ENCODE measurements around the gene CACNG5.

The CACNG5 gene

GRCh38 chr17:66834919-66835454, at the start of gene CACNG5:
TSS of gene CACNG5 (plus strand) at chr17:66835117. CDS start at chr17:66877333, 42,216 bp downstream.
- in situ Hi-C loops (cut with HindIII; ENCODE audit: low sequenced_read_pairs), result no loop called here

GRCh38 chr17:66786107-66786506, 48.8 kb upstream of the CACNG5 start:
- in situ Hi-C loops (cut with HindIII; ENCODE audit: low sequenced_read_pairs), result no loop called here

- in situ Hi-C loops (cut with HindIII; ENCODE audit: low sequenced_read_pairs), result no loop called here
These were observed 47.0 kb upstream of the CACNG5 start for GRCh38 chr17:66787914-66788313.

GRCh38 chr17:66789093-66789492, 45.8 kb upstream of the CACNG5 start:
- in situ Hi-C loops (cut with HindIII; ENCODE audit: low sequenced_read_pairs), result no loop called here

GRCh38 chr17:66789961-66790437, 44.9 kb upstream of the CACNG5 start:
- in situ Hi-C loops (cut with HindIII; ENCODE audit: low sequenced_read_pairs), result no loop called here

GRCh38 chr17:66790501-66791061, 44.3 kb upstream of the CACNG5 start:
- in situ Hi-C loops (cut with HindIII; ENCODE audit: low sequenced_read_pairs), result no loop called here

- in situ Hi-C loops (cut with HindIII; ENCODE audit: low sequenced_read_pairs), result no loop called here
These were observed 43.6 kb upstream of the CACNG5 start for GRCh38 chr17:66791347-66791746.

- in situ Hi-C loops (cut with HindIII; ENCODE audit: low sequenced_read_pairs), result no loop called here
These were observed 41.1 kb upstream of the CACNG5 start for GRCh38 chr17:66793814-66794213.

- in situ Hi-C loops (cut with HindIII; ENCODE audit: low sequenced_read_pairs), result no loop called here
These were observed 39.4 kb upstream of the CACNG5 start for GRCh38 chr17:66795486-66795885.

- in situ Hi-C loops (cut with HindIII; ENCODE audit: low sequenced_read_pairs), result loop anchor here (5.0 kb wide), 1 partner anchor 72 kb away; no protein-coding TSS in a partner anchor
These were observed 34.9 kb upstream of the CACNG5 start for GRCh38 chr17:66799849-66800537.

- in situ Hi-C loops (cut with HindIII; ENCODE audit: low sequenced_read_pairs), result loop anchor here (5.0 kb wide), 1 partner anchor 69 kb away; no protein-coding TSS in a partner anchor
These were observed 31.4 kb upstream of the CACNG5 start for GRCh38 chr17:66803474-66803951.

GRCh38 chr17:66805567-66805966, 29.4 kb upstream of the CACNG5 start:
- in situ Hi-C loops (cut with HindIII; ENCODE audit: low sequenced_read_pairs), result no loop called here

- in situ Hi-C loops (cut with HindIII; ENCODE audit: low sequenced_read_pairs), result no loop called here
These were observed 27.7 kb upstream of the CACNG5 start for GRCh38 chr17:66807182-66807581.

GRCh38 chr17:66809408-66809807, 25.5 kb upstream of the CACNG5 start:
- in situ Hi-C loops (cut with HindIII; ENCODE audit: low sequenced_read_pairs), result no loop called here

GRCh38 chr17:66810951-66811682, 23.8 kb upstream of the CACNG5 start:
- in situ Hi-C loops (cut with HindIII; ENCODE audit: low sequenced_read_pairs), result no loop called here

GRCh38 chr17:66811683-66812054, 23.2 kb upstream of the CACNG5 start:
- in situ Hi-C loops (cut with HindIII; ENCODE audit: low sequenced_read_pairs), result no loop called here

- in situ Hi-C loops (cut with HindIII; ENCODE audit: low sequenced_read_pairs), result no loop called here
These were observed 22.3 kb upstream of the CACNG5 start for GRCh38 chr17:66812571-66812970.

GRCh38 chr17:66813296-66813695, 21.6 kb upstream of the CACNG5 start:
- in situ Hi-C loops (cut with HindIII; ENCODE audit: low sequenced_read_pairs), result no loop called here

GRCh38 chr17:66814026-66814425, 20.9 kb upstream of the CACNG5 start:
- in situ Hi-C loops (cut with HindIII; ENCODE audit: low sequenced_read_pairs), result no loop called here

GRCh38 chr17:66814570-66814969, 20.3 kb upstream of the CACNG5 start:
- in situ Hi-C loops (cut with HindIII; ENCODE audit: low sequenced_read_pairs), result no loop called here

GRCh38 chr17:66817750-66818149, 17.2 kb upstream of the CACNG5 start:
- in situ Hi-C loops (cut with HindIII; ENCODE audit: low sequenced_read_pairs), result loop anchor here (5.0 kb wide), 1 partner anchor 40 kb away; no protein-coding TSS in a partner anchor

Measured in endothelial cell of hepatic sinusoid (primary cell).